ENCODE results near the gene NKAIN1.

- TF ChIP-seq POLR2A (IDR thresholded peaks at IDR 0.05; ENCODE audit: low read depth, low read length), result no peak
- no peak for TF ChIP-seq TAF1 (IDR thresholded peaks at IDR 0.05; ENCODE audit: low read depth, low read length)
Observed at GRCh38 chr1:31257213-31257612, 17.5 kb upstream of the NKAIN1 start.
